Measurements from ENCODE around the gene CPLANE2.
"Not testable (repeated sequence)": the region's sequence is repeated elsewhere in the genome, so short reads cannot be mapped to it uniquely, and the experiment has no call there.

Gene CPLANE2

GRCh38 chr1:16229976-16230740 is 6.8 kb downstream of the CPLANE2 start:
- DNase-seq, result no peak

- DNase-seq, result peak; percentile 17 to 59
These were observed 10.3 kb downstream of the CPLANE2 start for GRCh38 chr1:16226490-16227179.

GRCh38 chr1:16226129-16226489 is 10.9 kb downstream of the CPLANE2 start:
- no peak for DNase-seq

- DNase-seq, result no peak
These were observed 12.5 kb downstream of the CPLANE2 start for GRCh38 chr1:16224472-16224871.

- not testable (repeated sequence) for DNase-seq
These were observed 14.3 kb downstream of the CPLANE2 start for GRCh38 chr1:16222716-16223115.

GRCh38 chr1:16221499-16221898 is 15.5 kb downstream of the CPLANE2 start:
- no peak for DNase-seq

GRCh38 chr1:16219968-16220500 is 16.9 kb downstream of the CPLANE2 start:
- no peak for DNase-seq

- DNase-seq, result no peak
These were observed 18.3 kb downstream of the CPLANE2 start for GRCh38 chr1:16218674-16219071.

- DNase-seq, result no peak
These were observed 18.8 kb downstream of the CPLANE2 start for GRCh38 chr1:16218014-16218673.

- DNase-seq, result peak; percentile 84 to 98
These were observed 19.8 kb downstream of the CPLANE2 start for GRCh38 chr1:16217061-16217785.

- peak; percentile 91 to 97 for DNase-seq
These were observed 20.9 kb downstream of the CPLANE2 start for GRCh38 chr1:16215882-16216753.

GRCh38 chr1:16215240-16215639 is 21.7 kb downstream of the CPLANE2 start:
- DNase-seq, result not testable (repeated sequence)

GRCh38 chr1:16213544-16213943 is 23.4 kb downstream of the CPLANE2 start:
- DNase-seq, result not testable (repeated sequence)

GRCh38 chr1:16213013-16213412 is 24.0 kb downstream of the CPLANE2 start:
- peak in 1 of 2 experiments; percentile 36 for DNase-seq

- DNase-seq, result peak; percentile 90 to 96
These were observed 24.6 kb downstream of the CPLANE2 start, which contains the start of gene ARHGEF19 for GRCh38 chr1:16212251-16212961. Gene ARHGEF19 (minus strand): TSS chr1:16212652. CDS start chr1:16209054, 3,598 bp downstream.

GRCh38 chr1:16211824-16212223 is 25.2 kb downstream of the CPLANE2 start:
- DNase-seq, result no peak

- DNase-seq, result no peak
These were observed 26.4 kb downstream of the CPLANE2 start for GRCh38 chr1:16210581-16210980.

GRCh38 chr1:16209847-16210407 is 27.1 kb downstream of the CPLANE2 start:
- DNase-seq, result peak in 1 of 2 experiments; percentile 51

GRCh38 chr1:16209132-16209846 is 27.7 kb downstream of the CPLANE2 start:
- DNase-seq, result no peak
